GM10248 (cell line): ENCODE results near the gene SLC38A2.
A peak's percentile ranks its signal among the peaks of the same experiment; 100 is the strongest.
"Not testable (repeated sequence)": the region's sequence is repeated elsewhere in the genome, so short reads cannot be mapped to it uniquely, and the experiment has no call there.

Experiments
- CTCF ChIA-PET: fragments of 300-600 bp; sonication (Branson Sonifier 250); formaldehyde crosslinking; extraction: SDS; loops from one replicate; lab custom pipeline; 2021; ENCODE audit warnings: antibody characterized with exemption; lab: Yijun Ruan, JAX
- POLR2A ChIA-PET: fragments of 350-650 bp; sonication (Branson Sonifier 250); formaldehyde crosslinking; extraction: SDS; loops from one replicate; lab custom pipeline; 2020; ENCODE audit warnings: antibody characterized with exemption; lab: Yijun Ruan, JAX
- DNase-seq: peaks from one replicate; pipeline ENCODE4 v3.0.0; 2012; ENCODE audit errors: extremely low spot score
- TF ChIP-seq, protein P1 (sequence below): IDR thresholded peaks from 2 replicates; pipeline ENCODE4 v1.5.1; 2012; ENCODE audit warnings: mild to moderate bottlenecking, low read depth; ENCODE audit errors: extremely low read depth, missing control alignments, control extremely low read depth

The SLC38A2 gene

DNA sequence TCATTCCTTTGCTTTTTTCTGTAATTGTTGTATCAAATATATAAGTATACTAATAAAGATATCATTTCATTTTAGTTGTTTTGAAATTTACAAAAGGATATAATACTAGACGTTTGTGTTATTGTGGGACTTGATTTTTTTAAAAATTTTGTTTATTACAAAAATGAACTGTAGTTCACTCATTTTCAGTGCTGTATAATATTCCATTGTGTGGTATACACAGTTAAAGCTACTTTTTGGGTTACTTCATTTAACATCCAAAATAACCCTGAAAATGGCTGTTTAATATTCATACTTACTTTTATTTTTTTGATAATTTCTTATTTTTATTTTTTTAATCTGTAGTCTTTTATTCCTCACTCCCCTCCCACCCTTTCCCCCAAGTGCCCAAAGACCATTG lies 21.4 kb downstream of the SLC38A2 start:
- POLR2A ChIA-PET, result no interaction called here

DNA sequence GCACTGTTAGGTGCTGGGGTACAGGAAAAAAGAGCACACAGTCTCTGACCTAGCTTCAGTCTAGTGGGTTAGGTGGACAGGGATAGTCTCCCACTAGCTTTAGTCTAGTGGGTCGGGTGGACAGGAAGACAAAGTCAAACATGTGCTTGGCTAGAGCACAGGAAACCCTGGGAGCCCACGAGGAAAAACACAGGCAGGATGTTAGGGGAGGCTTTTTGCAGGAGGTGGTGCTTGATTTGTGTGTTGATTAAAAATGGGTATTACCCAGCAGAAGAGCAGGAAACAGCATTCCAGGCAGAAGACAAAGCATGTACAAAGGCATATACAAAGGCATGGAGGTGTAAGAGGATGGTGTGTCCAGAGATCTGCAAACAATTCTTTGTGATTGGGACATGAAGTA lies 23.3 kb downstream of the SLC38A2 start:
- ChIA-PET POLR2A (no interaction called here), CTCF (no interaction called here)
- TF ChIP-seq, protein P1, sequence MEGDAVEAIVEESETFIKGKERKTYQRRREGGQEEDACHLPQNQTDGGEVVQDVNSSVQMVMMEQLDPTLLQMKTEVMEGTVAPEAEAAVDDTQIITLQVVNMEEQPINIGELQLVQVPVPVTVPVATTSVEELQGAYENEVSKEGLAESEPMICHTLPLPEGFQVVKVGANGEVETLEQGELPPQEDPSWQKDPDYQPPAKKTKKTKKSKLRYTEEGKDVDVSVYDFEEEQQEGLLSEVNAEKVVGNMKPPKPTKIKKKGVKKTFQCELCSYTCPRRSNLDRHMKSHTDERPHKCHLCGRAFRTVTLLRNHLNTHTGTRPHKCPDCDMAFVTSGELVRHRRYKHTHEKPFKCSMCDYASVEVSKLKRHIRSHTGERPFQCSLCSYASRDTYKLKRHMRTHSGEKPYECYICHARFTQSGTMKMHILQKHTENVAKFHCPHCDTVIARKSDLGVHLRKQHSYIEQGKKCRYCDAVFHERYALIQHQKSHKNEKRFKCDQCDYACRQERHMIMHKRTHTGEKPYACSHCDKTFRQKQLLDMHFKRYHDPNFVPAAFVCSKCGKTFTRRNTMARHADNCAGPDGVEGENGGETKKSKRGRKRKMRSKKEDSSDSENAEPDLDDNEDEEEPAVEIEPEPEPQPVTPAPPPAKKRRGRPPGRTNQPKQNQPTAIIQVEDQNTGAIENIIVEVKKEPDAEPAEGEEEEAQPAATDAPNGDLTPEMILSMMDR, result no peak
- DNase-seq, result no peak

More for the DNA sequence above, 21.4 kb downstream of the SLC38A2 start:
- TF ChIP-seq, protein P1, result no peak
- CTCF ChIA-PET, result no interaction called here
- no peak for DNase-seq

DNA sequence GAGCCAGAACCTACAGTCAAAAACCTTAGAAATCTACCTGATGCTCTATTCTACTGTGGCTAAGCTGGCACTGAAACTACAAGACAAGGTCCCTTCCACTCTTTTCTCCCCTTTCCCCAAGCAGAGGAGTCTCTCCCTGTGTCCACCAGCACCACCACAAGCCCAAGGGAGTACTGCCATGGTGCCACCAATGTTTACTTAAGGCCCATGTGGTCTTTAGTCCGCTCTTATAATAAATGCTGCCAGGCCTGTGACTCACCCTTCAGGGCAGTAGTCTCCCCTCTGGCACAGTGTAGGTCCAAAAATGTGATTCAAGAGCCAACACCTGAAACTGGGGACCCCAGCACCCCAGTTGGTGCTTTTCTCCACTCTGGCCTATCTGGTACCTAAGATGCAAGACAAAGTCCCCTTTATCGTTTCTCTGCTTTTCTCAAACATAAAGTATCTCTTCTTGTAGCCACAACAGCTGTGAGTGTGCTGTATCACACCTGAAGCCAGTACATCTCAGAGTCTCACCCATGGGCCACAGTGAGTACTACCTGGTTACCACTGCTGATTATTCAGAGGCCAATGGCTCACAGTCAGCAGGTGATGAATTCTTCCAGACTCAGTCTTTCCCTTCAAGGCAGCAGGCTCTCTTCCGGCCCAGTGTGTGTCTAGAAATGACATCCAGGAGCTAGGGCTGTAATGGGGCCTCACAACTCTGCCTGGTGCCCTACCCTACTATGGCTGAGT lies 29.3 kb downstream of the SLC38A2 start:
- no peak for DNase-seq
- ChIA-PET CTCF (interaction anchor here (0.6 to 2.3 kb wide), 4 partner anchors 11 to 218 kb away, joined by 3 to 8 read pairs (median 4); no protein-coding TSS in a partner anchor), POLR2A (no interaction called here)
- TF ChIP-seq, protein P1, result no peak

DNA sequence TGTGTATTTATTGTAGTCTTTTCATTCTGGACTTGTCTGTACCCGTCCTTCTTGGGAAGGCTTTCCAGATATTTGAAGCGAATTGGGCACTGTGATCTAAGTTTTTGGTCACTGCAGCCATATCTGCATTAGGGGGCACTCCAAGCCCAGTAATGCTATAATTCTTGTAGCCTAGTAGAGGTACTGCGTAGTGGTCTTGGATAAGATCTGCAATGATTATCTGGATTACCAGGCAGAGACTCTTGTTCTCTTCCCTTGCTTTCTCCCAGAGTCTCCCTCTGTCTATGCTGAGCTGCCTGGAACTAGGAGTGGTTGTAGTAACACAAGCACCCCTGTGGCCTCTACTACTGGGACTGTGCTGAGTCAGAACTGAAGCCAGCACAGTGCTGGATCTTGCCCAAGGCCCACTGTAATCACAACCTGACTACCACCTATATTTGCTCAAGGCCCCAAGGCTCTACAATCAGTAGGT lies 30.0 kb downstream of the SLC38A2 start:
- TF ChIP-seq, protein P1, result peak; percentile 42
- DNase-seq, result no peak
- CTCF ChIA-PET, result interaction anchor here (0.6 to 2.3 kb wide), 5 partner anchors 10 to 679 kb away, joined by 3 to 8 read pairs (median 3); no protein-coding TSS in a partner anchor
- POLR2A ChIA-PET, result no interaction called here

DNA sequence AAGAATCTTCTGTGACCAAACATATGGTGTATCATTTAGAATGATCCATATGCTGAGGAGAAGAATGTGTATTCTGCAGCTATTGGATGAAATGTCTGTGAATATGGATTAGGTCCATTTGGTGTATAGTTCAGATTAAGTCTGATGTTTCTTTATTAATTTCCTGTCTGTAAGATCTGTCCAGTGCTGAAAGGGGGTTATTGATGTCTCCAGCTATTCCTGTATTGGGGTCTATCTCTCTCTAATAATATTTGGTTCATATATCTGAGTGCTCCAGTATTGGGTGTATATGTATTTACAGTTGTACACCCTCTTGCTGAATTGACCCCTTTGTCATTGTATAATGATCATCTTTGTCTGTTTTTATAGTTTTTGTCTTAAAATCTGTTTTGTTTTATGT lies 33.5 kb downstream of the SLC38A2 start:
- CTCF ChIA-PET, result interaction anchor here (1.3 kb wide), 1 partner anchor 214 kb away, joined by 4 read pairs; no protein-coding TSS in a partner anchor
- TF ChIP-seq, protein P1, result no peak
- DNase-seq, result no peak
- POLR2A ChIA-PET, result no interaction called here

DNA sequence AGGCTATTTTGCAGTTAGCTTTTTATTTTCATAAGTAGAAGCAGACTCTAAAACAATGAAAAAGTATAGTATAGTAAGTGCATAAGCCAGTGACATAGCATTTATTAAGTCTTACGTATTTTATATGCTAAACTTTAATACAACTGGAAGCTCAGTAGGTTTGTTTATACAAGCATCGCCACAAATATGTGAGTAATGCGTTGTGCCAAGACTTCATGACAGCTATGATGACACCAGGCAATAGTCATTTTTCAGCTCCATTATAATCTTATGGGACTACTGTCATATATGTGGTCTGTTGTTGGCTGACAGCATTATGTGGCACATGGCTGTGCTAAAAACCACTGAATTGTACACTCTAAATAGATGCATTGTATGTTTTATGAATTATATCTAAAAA lies 40.3 kb downstream of the SLC38A2 start:
- DNase-seq, result no peak
- CTCF ChIA-PET, result interaction anchor here (1.8 kb wide), 1 partner anchor 10 kb away, joined by 8 read pairs; no protein-coding TSS in a partner anchor
- TF ChIP-seq, protein P1, result no peak
- POLR2A ChIA-PET, result no interaction called here

DNA sequence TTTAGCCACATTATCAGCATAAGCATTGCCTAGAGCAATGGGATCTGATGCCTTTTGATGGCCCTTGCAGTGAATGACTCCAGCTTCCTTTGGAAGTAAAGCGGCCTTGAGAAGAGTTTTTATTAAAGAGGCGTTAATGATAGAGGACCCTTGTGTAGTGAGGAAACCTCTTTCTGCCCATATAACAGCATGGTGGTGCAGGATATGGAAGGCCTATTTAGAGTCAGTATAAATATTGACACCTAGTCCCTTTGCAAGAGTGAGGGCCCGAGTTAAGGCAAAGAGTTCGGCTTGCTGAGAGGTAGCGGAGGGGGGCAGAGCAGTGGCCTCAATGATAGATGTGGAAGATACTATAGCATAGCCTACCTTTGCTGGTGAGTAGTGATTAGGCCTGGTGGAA lies 47.5 kb downstream of the SLC38A2 start:
- DNase-seq, POLR2A ChIA-PET, CTCF ChIA-PET: not testable (repeated sequence)
